HG02970 (cell line): Measurements from ENCODE around the gene CYYR1.

ENCODE experiments used
- ATAC-seq: cut with Tn5 transposase; IDR thresholded peaks from one replicate; pipeline ENCODE4 v1.9.1; 2021; ENCODE audit warnings: mild to moderate bottlenecking, moderate library complexity, moderate number of reproducible peaks; ENCODE audit not compliant: unreplicated experiment, low FRiP score

Gene CYYR1

GRCh38 chr21:26572702-26573381 is at the start of gene CYYR1:
Gene CYYR1 (minus strand): TSS chr21:26573286. CDS start chr21:26572940, 346 bp downstream.
- no peak for ATAC-seq

GRCh38 chr21:26617176-26617575 is 44.1 kb upstream of the CYYR1 start:
- ATAC-seq = no peak

- ATAC-seq = no peak
These were observed 41.2 kb upstream of the CYYR1 start for GRCh38 chr21:26614251-26614650.

GRCh38 chr21:26599261-26599660 is 26.2 kb upstream of the CYYR1 start:
- ATAC-seq = no peak

GRCh38 chr21:26597981-26598380 is 24.9 kb upstream of the CYYR1 start:
- no peak for ATAC-seq

- no peak for ATAC-seq
These were observed 23.9 kb upstream of the CYYR1 start for GRCh38 chr21:26597031-26597430.

- ATAC-seq = no peak
These were observed 22.9 kb upstream of the CYYR1 start for GRCh38 chr21:26595971-26596370.

- no peak for ATAC-seq
These were observed 20.7 kb upstream of the CYYR1 start for GRCh38 chr21:26593800-26594199.

- no peak for ATAC-seq
These were observed 18.5 kb upstream of the CYYR1 start for GRCh38 chr21:26591543-26591942.

- ATAC-seq = no peak
These were observed 15.4 kb upstream of the CYYR1 start for GRCh38 chr21:26588446-26588845.

- ATAC-seq = no peak
These were observed 14.7 kb upstream of the CYYR1 start for GRCh38 chr21:26587736-26588201.

GRCh38 chr21:26583769-26584168 is 10.7 kb upstream of the CYYR1 start:
- ATAC-seq = no peak

- ATAC-seq = no peak
These were observed 8.7 kb upstream of the CYYR1 start for GRCh38 chr21:26581818-26582217.

GRCh38 chr21:26572076-26572701 is 897 bp downstream of the CYYR1 start:
- no peak for ATAC-seq

GRCh38 chr21:26570203-26570602 is 2.9 kb downstream of the CYYR1 start:
- no peak for ATAC-seq

- ATAC-seq = no peak
These were observed 7.5 kb downstream of the CYYR1 start for GRCh38 chr21:26565546-26565945.

- ATAC-seq = no peak
These were observed 8.0 kb downstream of the CYYR1 start for GRCh38 chr21:26565111-26565510.

- ATAC-seq = no peak
These were observed 9.1 kb downstream of the CYYR1 start for GRCh38 chr21:26563856-26564503.

- no peak for ATAC-seq
These were observed 12.5 kb downstream of the CYYR1 start for GRCh38 chr21:26560612-26561011.

- ATAC-seq = no peak
These were observed 14.0 kb downstream of the CYYR1 start for GRCh38 chr21:26559099-26559498.

- ATAC-seq = no peak
These were observed 16.0 kb downstream of the CYYR1 start for GRCh38 chr21:26557106-26557505.
